OCI-LY7 (cell line): ENCODE results near the gene ROCK1. TPM values are rescaled to one million over a fixed set of nuclear protein-coding genes. Genes with fewer than 3 reads are reported as not detected.

Experiments used
- BruUV-seq: library from RNA; stranded (reverse); fragments of 400-500 nt; replicated peaks from 2 replicates; lab custom pipeline; 2021; lab: Mats Ljungman, UMichigan
- CTCF ChIA-PET: fragments of 300-600 bp; sonication (Branson Sonifier 250); formaldehyde crosslinking; loops from one replicate; lab custom pipeline; 2022; ENCODE audit warnings: antibody characterized with exemption; ENCODE audit not compliant: unreplicated experiment; lab: Charles Lee
- POLR2A ChIA-PET: fragments of 300-600 bp; sonication (Branson Sonifier 250); formaldehyde crosslinking; loops from one replicate; lab custom pipeline; 2022; ENCODE audit warnings: antibody characterized with exemption; lab: Charles Lee
- DNase-seq: peaks from one replicate; pipeline ENCODE4 v3.0.0-alpha.2; 2015; ENCODE audit warnings: low spot score
- H2AFZ ChIP-seq: fragments of 200-600 bp; sonication (generic), shearing (Covaris generic); 2 replicates; pipeline ENCODE4 v1.6.1; 2014; ENCODE audit warnings: mild to moderate bottlenecking, antibody characterized with exemption, low read length, moderate library complexity
- H3K27ac ChIP-seq: fragments of 200-600 bp; sonication (generic); 2 replicates; pipeline ENCODE4 v1.5.1; 2014; ENCODE audit warnings: mixed run types, low read depth, mild to moderate bottlenecking, moderate library complexity, low read length, inconsistent platforms; ENCODE audit not compliant: poor library complexity, severe bottlenecking
- H3K36me3 ChIP-seq: fragments of 200-600 bp; sonication (generic); 2 replicates; pipeline ENCODE4 v1.6.1; 2014; ENCODE audit warnings: mild to moderate bottlenecking, antibody characterized with exemption, low read length, moderate library complexity, mixed read lengths; ENCODE audit not compliant: insufficient read depth
- H3K4me1 ChIP-seq: fragments of 200-600 bp; sonication (generic); 2 replicates; pipeline ENCODE4 v1.5.1; 2014; ENCODE audit warnings: mild to moderate bottlenecking, low read length; ENCODE audit not compliant: insufficient read depth, poor library complexity, severe bottlenecking
- H3K4me2 ChIP-seq: fragments of 200-600 bp; sonication (generic); 2 replicates; pipeline ENCODE4 v1.6.1; 2014; ENCODE audit warnings: mild to moderate bottlenecking, low read length
- H3K4me3 ChIP-seq: fragments of 200-600 bp; sonication (generic); 2 replicates; pipeline ENCODE4 v1.5.1; 2014; ENCODE audit warnings: mild to moderate bottlenecking, low read depth, low read length; ENCODE audit not compliant: poor library complexity, severe bottlenecking
- H3K79me2 ChIP-seq: fragments of 200-600 bp; sonication (generic); 2 replicates; pipeline ENCODE4 v1.6.1; 2016; ENCODE audit warnings: low read depth, mild to moderate bottlenecking, low read length, moderate library complexity, mixed read lengths; ENCODE audit not compliant: insufficient read depth
- H3K9me2 ChIP-seq: fragments of 200-600 bp; sonication (generic); 2 replicates; pipeline ENCODE4 v1.6.1; 2016; ENCODE audit warnings: mild to moderate bottlenecking, low read length, mixed read lengths; ENCODE audit not compliant: insufficient read depth
- H3K9me3 ChIP-seq: fragments of 200-600 bp; sonication (generic); 2 replicates; pipeline ENCODE4 v1.6.1; 2014; ENCODE audit warnings: mild to moderate bottlenecking, mixed run types, low read length, mixed read lengths
- H4K20me1 ChIP-seq: fragments of 200-600 bp; sonication (generic); 2 replicates; pipeline ENCODE4 v1.6.1; 2014; ENCODE audit warnings: mild to moderate bottlenecking, antibody characterized with exemption, low read length, moderate library complexity, mixed read lengths; ENCODE audit not compliant: insufficient read depth
- CTCF ChIP-seq: fragments of 200-600 bp; sonication (generic); conservative IDR thresholded peaks from 2 replicates; pipeline ENCODE4 v1.5.1; 2014; ENCODE audit warnings: mild to moderate bottlenecking, antibody characterized with exemption, low read length, moderate library complexity, mixed read lengths
- EZH2phosphoT487 ChIP-seq: fragments of 200-600 bp; sonication (generic); IDR thresholded peaks from 2 replicates; pipeline ENCODE4 v1.6.1; 2018; ENCODE audit warnings: low read depth, borderline replicate concordance, mild to moderate bottlenecking, mixed run types, antibody characterized with exemption, low read length, moderate library complexity, mixed read lengths
- intact Hi-C: fragments of 100-400 bp; cut with micrococcal nuclease; formaldehyde crosslinking; loops from one replicate; pipeline ENCODE4 v1.10.0; 2022; ENCODE audit not compliant: unreplicated experiment
- total RNA-seq, 2 experiments: library from RNA; depleted of rRNA in 1 of 2; stranded (reverse); fragments of >200 nt in 1 of 2; shearing (Covaris generic) in 1 of 2; gene quantifications; 2 replicates each; pipeline ENCODE4 v1.2.3, GENCODE V29; 2014 to 2022

The ROCK1 gene
- total RNA-seq, 2 experiments from 2014 or later: 43.2 to 69.6 TPM

DNA sequence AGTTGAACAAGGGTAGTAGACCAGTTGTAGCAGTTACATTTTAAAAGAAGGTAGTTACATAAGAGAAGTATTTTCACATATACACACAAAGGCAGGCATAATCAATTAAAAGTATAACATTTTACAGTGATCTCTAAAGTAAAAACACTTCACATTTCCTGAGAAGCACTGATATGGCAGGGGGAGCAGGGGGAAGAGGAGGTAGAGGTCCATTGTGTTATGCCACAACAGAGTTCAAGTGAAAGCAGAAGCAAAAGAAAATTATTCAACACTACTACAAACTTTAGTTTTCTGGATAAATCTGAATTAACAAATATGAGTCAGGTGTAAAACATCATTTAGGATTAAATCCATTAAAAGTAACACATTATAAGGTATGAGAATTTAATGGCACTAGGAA, 38.4 kb downstream of the ROCK1 start:
- no peaks in the 10 kb centered on the region for H3K9me3 ChIP-seq
- ChIA-PET POLR2A (interaction anchor here (1.3 kb wide), 1 partner anchor 23 kb away, joined by 4 read pairs; no protein-coding TSS in a partner anchor), CTCF (no interaction called here)
- DNase-seq: no peak
- no TSS peak for BruUV-seq
- H3K27ac ChIP-seq: no peak overlapping the region
- intact Hi-C loops: no loop called here
- no peak for TF ChIP-seq EZH2phosphoT487
- TF ChIP-seq CTCF: no peak
- H3K4me3 ChIP-seq: no peak overlapping the region
- peaks cover 94% of the 10 kb centered on the region for H3K79me2 ChIP-seq
- peaks cover 20% of the 10 kb centered on the region for H3K36me3 ChIP-seq
- H3K4me2 ChIP-seq: no peak overlapping the region
- no peaks in the 10 kb centered on the region for H3K9me2 ChIP-seq
- no peak overlapping the region for H2AFZ ChIP-seq
- H4K20me1 ChIP-seq: peaks cover 45% of the 10 kb centered on the region
- peaks cover 39% of the 10 kb centered on the region for H3K4me1 ChIP-seq

DNA sequence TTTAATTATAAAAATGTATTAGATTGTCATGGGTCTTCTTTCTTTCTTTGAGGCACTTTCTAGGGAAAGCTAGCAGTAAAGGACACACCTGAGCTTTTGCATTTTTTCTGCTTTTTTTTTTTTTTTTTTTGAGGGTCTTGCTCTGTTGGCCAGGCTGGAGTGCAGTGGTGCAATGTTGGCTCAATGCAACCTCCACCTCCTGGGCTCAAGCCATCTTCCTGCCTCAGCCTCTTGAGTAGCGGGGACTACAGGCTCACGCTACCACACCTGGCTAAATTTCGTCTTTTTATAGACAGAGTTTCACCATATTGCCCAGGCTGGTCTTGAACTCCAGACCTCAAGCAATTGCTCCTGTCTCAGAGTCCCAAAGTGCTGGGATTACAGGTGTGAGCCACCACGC, 40.5 kb downstream of the ROCK1 start:
- no TSS peak for BruUV-seq
- Histone ChIP-seq H3K4me3 (no peak overlapping the region), H3K9me2 (no peaks in the 10 kb centered on the region), H4K20me1 (peaks cover 37% of the 10 kb centered on the region), H3K27ac (no peak overlapping the region), H3K4me2 (no peak overlapping the region), H2AFZ (no peak overlapping the region), H3K9me3 (no peaks in the 10 kb centered on the region), H3K4me1 (peaks cover 35% of the 10 kb centered on the region), H3K36me3 (peaks cover 35% of the 10 kb centered on the region), H3K79me2 (peaks cover 83% of the 10 kb centered on the region)
- TF ChIP-seq EZH2phosphoT487 (no peak), CTCF (no peak)
- POLR2A ChIA-PET: no interaction called here
- intact Hi-C loops: no loop called here
- DNase-seq: no peak
- CTCF ChIA-PET: no interaction called here

- Histone ChIP-seq H3K4me2 (no peak overlapping the region), H3K9me3 (no peaks in the 10 kb centered on the region), H2AFZ (no peak overlapping the region), H3K4me1 (peaks cover 19% of the 10 kb centered on the region), H3K27ac (no peak overlapping the region), H3K4me3 (no peak overlapping the region), H4K20me1 (peaks cover 27% of the 10 kb centered on the region), H3K9me2 (no peaks in the 10 kb centered on the region), H3K79me2 (peaks cover 67% of the 10 kb centered on the region), H3K36me3 (peaks cover 35% of the 10 kb centered on the region)
- BruUV-seq: no TSS peak
- intact Hi-C loops: no loop called here
- POLR2A ChIA-PET: no interaction called here
- CTCF ChIA-PET: no interaction called here
- TF ChIP-seq CTCF: no peak
- no peak for TF ChIP-seq EZH2phosphoT487
- no peak for DNase-seq
Measured at GRCh38 chr18:21069468-21069867, 42.1 kb downstream of the ROCK1 start.
